ENCODE data around the gene EIF2B1.
"Not testable (repeated sequence)": the region's sequence is repeated elsewhere in the genome, so short reads cannot be mapped to it uniquely, and the experiment has no call there.

- TF ChIP-seq CTCF, EP300 (IDR thresholded peaks at IDR 0.05): not testable (repeated sequence)
Measured at GRCh38 chr12:123603495-123603894, 30.0 kb downstream of the EIF2B1 start.
